ENCODE measurements around the gene TARS2. TPM values are rescaled to one million over a fixed set of nuclear protein-coding genes. Genes with fewer than 3 reads are reported as not detected.

Gene TARS2
- polyA plus RNA-seq, 3 donors: 12.0 to 14.7 (median 14.6) TPM

DNA sequence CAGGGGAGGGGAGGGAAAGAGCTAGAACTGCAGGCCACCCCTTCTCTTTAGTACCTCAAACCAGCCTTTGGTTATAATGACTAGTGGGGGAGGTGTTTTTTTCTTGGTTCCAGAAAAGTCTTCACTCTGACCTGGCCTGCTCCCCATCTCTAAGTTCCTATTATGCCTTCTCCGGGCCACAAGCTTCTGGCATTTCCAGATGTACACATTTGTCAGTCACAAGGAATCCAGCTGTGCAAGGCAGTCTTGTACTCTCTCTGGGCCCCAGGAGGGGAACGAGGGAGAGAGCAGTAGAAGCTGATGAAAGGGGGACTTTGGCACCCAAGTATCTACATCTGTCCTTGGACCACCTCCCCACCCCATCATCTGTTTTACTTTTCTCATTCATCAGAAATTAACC is 25.6 kb downstream of the TARS2 start:
- H3K4me3 Mint-ChIP-seq: no peak overlapping the region
- no peaks in the 10 kb centered on the region for H4K20me1 ChIP-seq (ENCODE audit: insufficient read depth, low read length)
- WGBS (ENCODE audit: insufficient coverage): no CpG with 5 or more reads among the region's 2 CpGs
- peaks cover 0 to 5% of the 10 kb centered on the region in 2 donors for H3K27me3 ChIP-seq (ENCODE audit: control insufficient read depth in 2 of 2, insufficient read depth in 2 of 2, low read length in 2 of 2)
- intact Hi-C loops (cut with micrococcal nuclease): no loop called here
- DNase-seq: no peak
- no peaks in the 10 kb centered on the region for H3K9me3 ChIP-seq (replicated peaks in 1 of 2; ENCODE audit: control insufficient read depth in 1 of 2, insufficient read depth in 1 of 2, low read length in 2 of 2)
- H3K79me2 ChIP-seq (ENCODE audit: insufficient read depth, low read length): no peaks in the 10 kb centered on the region
- no peak overlapping the region for H2AFZ ChIP-seq (ENCODE audit: insufficient read depth, low read depth, low read length, poor library complexity, severe bottlenecking)
- no peak for TF ChIP-seq CTCF (IDR thresholded peaks at IDR 0.05)
- peaks cover 2 to 10% (median 8%) of the 10 kb centered on the region in 3 donors for H3K27me3 Mint-ChIP-seq (ENCODE audit: low read depth in 3 of 3)
- H3K9ac ChIP-seq (ENCODE audit: insufficient read depth, low read length, poor library complexity, severe bottlenecking): no peak overlapping the region
- no peaks in the 10 kb centered on the region for H3K36me3 ChIP-seq (replicated peaks in 1 of 2; ENCODE audit: control insufficient read depth in 1 of 2, insufficient read depth in 2 of 2, low read length in 2 of 2)
- H3K27ac Mint-ChIP-seq: no peak overlapping the region
- peaks cover 29% of the 10 kb centered on the region for H3K4me1 Mint-ChIP-seq
- H3K27ac ChIP-seq (ENCODE audit: low read depth in 1 of 2, low read length in 2 of 2): no peak overlapping the region
- H3K9me3 Mint-ChIP-seq: no peaks in the 10 kb centered on the region
- peaks cover 8 to 9% of the 10 kb centered on the region in 2 donors for H3K36me3 Mint-ChIP-seq
- no peak overlapping the region for H3K4me2 ChIP-seq (replicated peaks; ENCODE audit: extremely low read depth, low read length, poor library complexity, severe bottlenecking)
- H3K4me3 ChIP-seq (replicated peaks in 1 of 3; ENCODE audit: low read depth in 2 of 3, low read length in 3 of 3): no peak overlapping the region
- peaks cover 17 to 30% of the 10 kb centered on the region in 2 donors for H3K4me1 ChIP-seq (ENCODE audit: control insufficient read depth in 1 of 2, insufficient read depth in 2 of 2, low read length in 2 of 2)

- Histone ChIP-seq H3K27me3 (ENCODE audit: control insufficient read depth in 2 of 2, insufficient read depth in 2 of 2, low read length in 2 of 2) (peaks cover 0 to 5% of the 10 kb centered on the region in 2 donors), H3K27ac (ENCODE audit: low read depth in 1 of 2, low read length in 2 of 2) (no peak overlapping the region), H3K79me2 (ENCODE audit: insufficient read depth, low read length) (no peaks in the 10 kb centered on the region), H3K4me2 (replicated peaks; ENCODE audit: extremely low read depth, low read length, poor library complexity, severe bottlenecking) (no peak overlapping the region), H3K36me3 (replicated peaks in 1 of 2; ENCODE audit: control insufficient read depth in 1 of 2, insufficient read depth in 2 of 2, low read length in 2 of 2) (no peaks in the 10 kb centered on the region), H3K4me1 (ENCODE audit: control insufficient read depth in 1 of 2, insufficient read depth in 2 of 2, low read length in 2 of 2) (peaks cover 14 to 25% of the 10 kb centered on the region in 2 donors), H2AFZ (ENCODE audit: insufficient read depth, low read depth, low read length, poor library complexity, severe bottlenecking) (no peak overlapping the region), H4K20me1 (ENCODE audit: insufficient read depth, low read length) (no peaks in the 10 kb centered on the region), H3K9ac (ENCODE audit: insufficient read depth, low read length, poor library complexity, severe bottlenecking) (no peak overlapping the region), H3K9me3 (replicated peaks in 1 of 2; ENCODE audit: control insufficient read depth in 1 of 2, insufficient read depth in 1 of 2, low read length in 2 of 2) (no peaks in the 10 kb centered on the region), H3K4me3 (replicated peaks in 1 of 3; ENCODE audit: low read depth in 2 of 3, low read length in 3 of 3) (no peak overlapping the region)
- peak in 1 of 3 donors; percentile 19 for DNase-seq
- Mint-ChIP-seq H3K9me3 (no peaks in the 10 kb centered on the region), H3K4me1 (peaks cover 24% of the 10 kb centered on the region), H3K27ac (no peak overlapping the region), H3K36me3 (peaks cover 7% of the 10 kb centered on the region in 2 donors), H3K27me3 (ENCODE audit: low read depth in 3 of 3) (peaks cover 2 to 10% (median 8%) of the 10 kb centered on the region in 3 donors), H3K4me3 (no peak overlapping the region)
- 94% methylated on average over 7 of the region's 7 CpGs for WGBS (ENCODE audit: insufficient coverage)
- no peak for TF ChIP-seq CTCF (IDR thresholded peaks at IDR 0.05)
- intact Hi-C loops (cut with micrococcal nuclease): no loop called here
Observed at GRCh38 chr1:150513351-150513791, 26.2 kb downstream of the TARS2 start.

Measured in CD14-positive monocyte (primary cell).